Measurements from ENCODE around the gene REM1. TPM values are rescaled to one million over a fixed set of nuclear protein-coding genes. Genes with fewer than 3 reads are reported as not detected.
"Not testable (repeated sequence)": the region's sequence is repeated elsewhere in the genome, so short reads cannot be mapped to it uniquely, and the experiment has no call there.

Gene REM1
- total RNA-seq, 1 experiment from 2014 or later = not detected

DNA sequence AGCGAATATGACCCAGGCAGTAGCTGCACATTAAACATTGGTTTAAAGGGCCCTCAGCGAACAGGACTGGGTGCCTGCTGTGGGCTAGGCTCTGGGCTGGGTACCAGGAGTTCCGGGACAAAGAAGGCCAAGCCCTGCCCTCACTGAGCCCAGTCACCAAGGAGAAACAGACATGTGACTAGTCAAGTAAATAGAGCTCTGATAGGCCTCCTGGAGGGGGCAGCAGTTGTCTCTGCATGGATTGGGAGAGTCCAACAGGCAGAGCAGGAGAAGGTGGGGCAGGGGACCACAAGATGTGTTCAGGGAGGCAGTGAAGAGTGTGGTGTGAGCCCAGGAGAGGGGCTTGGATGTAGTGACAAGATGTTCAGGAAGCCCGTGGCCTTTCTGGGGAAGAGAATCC is 42.3 kb downstream of the REM1 start:
- TF ChIP-seq, protein P1, sequence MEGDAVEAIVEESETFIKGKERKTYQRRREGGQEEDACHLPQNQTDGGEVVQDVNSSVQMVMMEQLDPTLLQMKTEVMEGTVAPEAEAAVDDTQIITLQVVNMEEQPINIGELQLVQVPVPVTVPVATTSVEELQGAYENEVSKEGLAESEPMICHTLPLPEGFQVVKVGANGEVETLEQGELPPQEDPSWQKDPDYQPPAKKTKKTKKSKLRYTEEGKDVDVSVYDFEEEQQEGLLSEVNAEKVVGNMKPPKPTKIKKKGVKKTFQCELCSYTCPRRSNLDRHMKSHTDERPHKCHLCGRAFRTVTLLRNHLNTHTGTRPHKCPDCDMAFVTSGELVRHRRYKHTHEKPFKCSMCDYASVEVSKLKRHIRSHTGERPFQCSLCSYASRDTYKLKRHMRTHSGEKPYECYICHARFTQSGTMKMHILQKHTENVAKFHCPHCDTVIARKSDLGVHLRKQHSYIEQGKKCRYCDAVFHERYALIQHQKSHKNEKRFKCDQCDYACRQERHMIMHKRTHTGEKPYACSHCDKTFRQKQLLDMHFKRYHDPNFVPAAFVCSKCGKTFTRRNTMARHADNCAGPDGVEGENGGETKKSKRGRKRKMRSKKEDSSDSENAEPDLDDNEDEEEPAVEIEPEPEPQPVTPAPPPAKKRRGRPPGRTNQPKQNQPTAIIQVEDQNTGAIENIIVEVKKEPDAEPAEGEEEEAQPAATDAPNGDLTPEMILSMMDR (IDR thresholded peaks at IDR 0.05) = no peak
- TF ChIP-seq, protein P2, sequence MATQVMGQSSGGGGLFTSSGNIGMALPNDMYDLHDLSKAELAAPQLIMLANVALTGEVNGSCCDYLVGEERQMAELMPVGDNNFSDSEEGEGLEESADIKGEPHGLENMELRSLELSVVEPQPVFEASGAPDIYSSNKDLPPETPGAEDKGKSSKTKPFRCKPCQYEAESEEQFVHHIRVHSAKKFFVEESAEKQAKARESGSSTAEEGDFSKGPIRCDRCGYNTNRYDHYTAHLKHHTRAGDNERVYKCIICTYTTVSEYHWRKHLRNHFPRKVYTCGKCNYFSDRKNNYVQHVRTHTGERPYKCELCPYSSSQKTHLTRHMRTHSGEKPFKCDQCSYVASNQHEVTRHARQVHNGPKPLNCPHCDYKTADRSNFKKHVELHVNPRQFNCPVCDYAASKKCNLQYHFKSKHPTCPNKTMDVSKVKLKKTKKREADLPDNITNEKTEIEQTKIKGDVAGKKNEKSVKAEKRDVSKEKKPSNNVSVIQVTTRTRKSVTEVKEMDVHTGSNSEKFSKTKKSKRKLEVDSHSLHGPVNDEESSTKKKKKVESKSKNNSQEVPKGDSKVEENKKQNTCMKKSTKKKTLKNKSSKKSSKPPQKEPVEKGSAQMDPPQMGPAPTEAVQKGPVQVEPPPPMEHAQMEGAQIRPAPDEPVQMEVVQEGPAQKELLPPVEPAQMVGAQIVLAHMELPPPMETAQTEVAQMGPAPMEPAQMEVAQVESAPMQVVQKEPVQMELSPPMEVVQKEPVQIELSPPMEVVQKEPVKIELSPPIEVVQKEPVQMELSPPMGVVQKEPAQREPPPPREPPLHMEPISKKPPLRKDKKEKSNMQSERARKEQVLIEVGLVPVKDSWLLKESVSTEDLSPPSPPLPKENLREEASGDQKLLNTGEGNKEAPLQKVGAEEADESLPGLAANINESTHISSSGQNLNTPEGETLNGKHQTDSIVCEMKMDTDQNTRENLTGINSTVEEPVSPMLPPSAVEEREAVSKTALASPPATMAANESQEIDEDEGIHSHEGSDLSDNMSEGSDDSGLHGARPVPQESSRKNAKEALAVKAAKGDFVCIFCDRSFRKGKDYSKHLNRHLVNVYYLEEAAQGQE (IDR thresholded peaks at IDR 0.05; ENCODE audit: insufficient read depth in 1 of 2, low read depth in 2 of 2, low read length in 1 of 2) = no peak
- TF ChIP-seq SIN3A (IDR thresholded peaks at IDR 0.05; ENCODE audit: borderline replicate concordance, insufficient read depth, low read depth, low read length) = no peak
- TF ChIP-seq POLR2AphosphoS5 (IDR thresholded peaks at IDR 0.05; ENCODE audit: low read depth, low read length) = no peak
- TF ChIP-seq TCF7L2 (IDR thresholded peaks at IDR 0.05; ENCODE audit: low read depth, low read length) = no peak
- ATAC-seq (peak; percentile 49), DNase-seq (ENCODE audit: low read depth, low spot score) (no peak)
- in situ Hi-C loops (cut with HindIII; ENCODE audit: low pct_unique_long_range_greater_than_20kb, low sequenced_read_pairs) = no loop called here
- BruUV-seq (replicated peaks) = no TSS peak
- no peaks in the 10 kb centered on the region for H3K9me3 ChIP-seq (ENCODE audit: control insufficient read depth, insufficient read depth, low read depth, low read length)
- peak overlapping the region in 1 of 2 experiments; percentile 0; a peak in 1 of 4 replicates for H3K4me3 ChIP-seq (ENCODE audit: low read depth in 2 of 2, low read length in 2 of 2)
- ChIA-PET CTCF (interaction anchor here (1.3 kb wide), 1 partner anchor 14 kb away, joined by 5 read pairs; no protein-coding TSS in a partner anchor), POLR2A (interaction anchor here (0.7 kb wide), 1 partner anchor 431 kb away, joined by 4 read pairs; no protein-coding TSS in a partner anchor)
- no peaks in the 10 kb centered on the region; the same call in 1 of the 2 replicates for H3K36me3 ChIP-seq (ENCODE audit: control insufficient read depth, insufficient read depth, low read length)
- peak overlapping the region; percentile 40 for H3K27ac ChIP-seq (ENCODE audit: low read length)
- no peaks in the 10 kb centered on the region for H3K27me3 ChIP-seq (ENCODE audit: control insufficient read depth, insufficient read depth, low read length)
- peaks cover 27% of the 10 kb centered on the region for H3K4me1 ChIP-seq (ENCODE audit: control insufficient read depth, insufficient read depth, low read length)
- intact Hi-C loops (cut with micrococcal nuclease; ENCODE audit: unreplicated experiment) = no loop called here

DNA sequence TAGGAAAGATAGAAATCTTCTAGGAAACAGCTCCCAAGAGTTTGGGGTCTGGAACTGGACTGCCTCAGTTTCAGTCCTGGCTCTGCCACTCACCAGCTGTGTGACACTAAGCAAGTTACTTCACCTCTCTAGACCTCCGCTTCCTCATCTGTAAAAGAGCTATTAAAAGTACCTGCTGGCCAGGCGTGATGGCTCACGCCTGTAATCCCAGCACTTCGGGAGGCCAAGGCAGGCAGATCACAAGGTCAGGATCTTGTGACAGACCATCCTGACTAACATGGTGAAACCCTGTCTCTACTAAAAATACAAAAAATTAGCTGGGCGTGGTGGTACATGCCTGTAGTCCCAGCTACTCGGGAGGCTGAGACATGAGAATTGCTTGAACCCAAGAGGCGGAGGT is 46.2 kb downstream of the REM1 start:
- BruUV-seq (replicated peaks); POLR2A ChIA-PET: not testable (repeated sequence)
- CTCF ChIA-PET = interaction anchor here (0.6 kb wide), 1 partner anchor 60 kb away, joined by 3 read pairs; no protein-coding TSS in a partner anchor

DNA sequence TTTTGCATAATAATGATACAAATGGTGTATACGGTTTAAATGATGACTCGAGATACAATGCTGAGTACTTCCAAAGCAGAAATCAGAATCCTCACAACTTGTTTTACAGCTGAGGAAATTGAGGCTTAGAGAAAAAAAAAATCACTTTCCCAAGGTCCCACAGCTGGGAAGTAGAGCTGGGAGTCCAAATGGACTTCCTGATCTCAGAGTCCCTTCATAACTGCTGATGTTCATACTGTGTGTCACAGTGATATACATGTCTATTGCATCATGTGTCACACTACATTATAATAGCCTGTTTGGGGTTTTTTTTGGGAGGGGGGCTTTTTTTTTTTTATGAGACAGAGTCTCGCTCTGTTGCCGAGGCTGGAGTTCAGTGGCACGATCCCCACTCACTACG is 47.6 kb downstream of the REM1 start:
- BruUV-seq (replicated peaks) = no TSS peak
- in situ Hi-C loops (cut with HindIII; ENCODE audit: low pct_unique_long_range_greater_than_20kb, low sequenced_read_pairs) = no loop called here
- Histone ChIP-seq H3K4me3 (ENCODE audit: low read depth in 2 of 2, low read length in 2 of 2) (no peak overlapping the region), H3K36me3 (ENCODE audit: control insufficient read depth, insufficient read depth, low read length) (peaks cover 5% of the 10 kb centered on the region; the same call in 1 of the 2 replicates), H3K9me3 (ENCODE audit: control insufficient read depth, insufficient read depth, low read depth, low read length) (no peaks in the 10 kb centered on the region), H3K27ac (ENCODE audit: low read length) (no peak overlapping the region; the same call in 1 of the 2 replicates), H3K4me1 (ENCODE audit: control insufficient read depth, insufficient read depth, low read length) (no peaks in the 10 kb centered on the region), H3K27me3 (ENCODE audit: control insufficient read depth, insufficient read depth, low read length) (no peaks in the 10 kb centered on the region)
- ChIA-PET POLR2A (interaction anchor here (0.7 kb wide), 1 partner anchor 50 kb away, joined by 3 read pairs; no protein-coding TSS in a partner anchor), CTCF (interaction anchor here (0.5 to 0.9 kb wide), 4 partner anchors 8 to 90 kb away, joined by 5 to 11 read pairs (median 8); partner anchors contain the start of gene HM13)
- ATAC-seq = no peak
- intact Hi-C loops (cut with micrococcal nuclease; ENCODE audit: unreplicated experiment) = no loop called here
- TF ChIP-seq, protein P1 (IDR thresholded peaks at IDR 0.05) = no peak
- TF ChIP-seq SIN3A (IDR thresholded peaks at IDR 0.05; ENCODE audit: borderline replicate concordance, insufficient read depth, low read depth, low read length) = no peak
- TF ChIP-seq POLR2AphosphoS5 (IDR thresholded peaks at IDR 0.05; ENCODE audit: low read depth, low read length) = no peak
- TF ChIP-seq, protein P2 (IDR thresholded peaks at IDR 0.05; ENCODE audit: insufficient read depth in 1 of 2, low read depth in 2 of 2, low read length in 1 of 2) = no peak
- no peak for TF ChIP-seq TCF7L2 (IDR thresholded peaks at IDR 0.05; ENCODE audit: low read depth, low read length)
- DNase-seq (ENCODE audit: low read depth, low spot score) = no peak

More for the DNA sequence above, 46.2 kb downstream of the REM1 start:
- H3K4me1 ChIP-seq (ENCODE audit: control insufficient read depth, insufficient read depth, low read length) = peaks cover 14% of the 10 kb centered on the region
- DNase-seq (ENCODE audit: low read depth, low spot score); intact Hi-C loops (cut with micrococcal nuclease; ENCODE audit: unreplicated experiment); in situ Hi-C loops (cut with HindIII; ENCODE audit: low pct_unique_long_range_greater_than_20kb, low sequenced_read_pairs); H3K4me3 ChIP-seq (ENCODE audit: low read depth in 2 of 2, low read length in 2 of 2); H3K27me3 ChIP-seq (ENCODE audit: control insufficient read depth, insufficient read depth, low read length); ATAC-seq; H3K9me3 ChIP-seq (ENCODE audit: control insufficient read depth, insufficient read depth, low read depth, low read length); H3K36me3 ChIP-seq (ENCODE audit: control insufficient read depth, insufficient read depth, low read length); H3K27ac ChIP-seq (ENCODE audit: low read length): not testable (repeated sequence)

Data from Panc1 (cell line).